Transverse colon (tissue), 3 donors: ENCODE data around the gene TOR4A.

ENCODE experiments used
- CTCF ChIP-seq, 5 experiments: fragments of 200-600 bp in 3 of 5; fragments of 450-650 bp in 2 of 5; sonication (generic) in 3 of 5; IDR thresholded peaks; 1 replicate in 2 of 5; 2 replicates in 3 of 5; pipeline ENCODE4 v1.5.1; 2016 to 2017; ENCODE audit warnings: antibody characterized with exemption in 5 of 5, inconsistent platforms in 3 of 5, mild to moderate bottlenecking in 2 of 5, moderate library complexity in 1 of 5
- EP300 ChIP-seq: sonication (generic); formaldehyde crosslinking; IDR thresholded peaks from one replicate; pipeline ENCODE4 v1.6.1; 2017; ENCODE audit warnings: antibody characterized with exemption, low read depth
- POLR2A ChIP-seq: fragments of 450-650 bp; IDR thresholded peaks from one replicate; pipeline ENCODE4 v1.6.1; 2016; ENCODE audit warnings: antibody characterized with exemption, mild to moderate bottlenecking, moderate library complexity

DNA sequence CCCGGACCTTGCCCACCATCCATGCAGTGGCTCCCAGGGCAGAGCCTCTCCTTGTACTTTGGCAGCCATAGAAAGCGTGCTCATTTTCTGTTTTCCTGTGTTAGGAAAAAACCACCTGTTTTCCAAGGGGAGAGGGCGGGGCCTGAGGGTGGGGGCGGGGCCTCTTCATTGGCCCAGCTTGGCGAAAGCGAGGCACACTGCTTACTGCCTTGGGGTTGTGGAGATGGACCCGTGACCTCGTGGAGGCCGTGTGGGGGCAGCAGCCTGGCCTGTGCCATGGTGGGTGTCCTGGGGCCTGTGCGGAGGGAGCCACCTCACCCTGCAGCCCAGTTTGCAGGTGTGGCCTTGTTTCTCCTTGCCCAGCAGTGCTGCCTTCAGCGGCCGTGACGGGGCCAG, 4.4 kb upstream of the TOR4A start:
- no peak for TF ChIP-seq CTCF (IDR thresholded peaks at IDR 0.05)
- TF ChIP-seq POLR2A, result no peak
- TF ChIP-seq EP300, result no peak
